Motor neuron (in vitro differentiated cells): ENCODE results near the gene TGFBI. TPM values are rescaled to one million over a fixed set of nuclear protein-coding genes. Genes with fewer than 3 reads are reported as not detected.

ENCODE experiments used
- ATAC-seq, 8 experiments: fragments of 200-7000 bp; cut with Tn5 transposase; replicated peaks in 6 of 8; 2 replicates each; pipeline ENCODE4 v1.8.0; 2021; ENCODE audit warnings: mild to moderate bottlenecking in 8 of 8, moderate library complexity in 8 of 8
- H3K27ac ChIP-seq, 2 donors: fragments of 250-450 bp; sonication (Bioruptor Pico); 2 replicates each; pipeline ENCODE4 v1.9.0; 2021; ENCODE audit warnings: antibody characterized with exemption in 2 of 2, mild to moderate bottlenecking in 2 of 2, moderate library complexity in 1 of 2
- H3K4me1 ChIP-seq, 2 donors: fragments of 250-450 bp; sonication (Bioruptor Pico); replicated peaks in 1 of 2; 2 replicates each; pipeline ENCODE4 v1.6.1; 2021; ENCODE audit warnings: antibody characterized with exemption in 2 of 2, mild to moderate bottlenecking in 2 of 2, moderate library complexity in 1 of 2
- H3K4me3 ChIP-seq, 5 donors: fragments of 250-450 bp; sonication (Bioruptor Pico); 2 replicates each; pipeline ENCODE4 v1.9.0; 2021; ENCODE audit warnings: antibody characterized with exemption in 5 of 5, mild to moderate bottlenecking in 5 of 5, moderate library complexity in 4 of 5
- WGBS, 10 experiments: fragments of 450-650 bp; shearing (Covaris generic); methylation state at CpG; one replicate each; pipeline ENCODE4 v1.0.0; 2022; 5-methylcytosine and 5-hydroxymethylcytosine counted together
- in situ Hi-C, 9 experiments: fragments of 400-800 bp; cut with MboI; loops; one replicate each; pipeline ENCODE4 v1.15.0; 2021; ENCODE audit warnings: low sequenced_read_pairs in 9 of 9, low pct_unique_long_range_greater_than_20kb in 2 of 9; ENCODE audit not compliant: unreplicated experiment in 9 of 9
- total RNA-seq, 8 experiments: library from RNA; unstranded; fragments of 300-600 nt; gene quantifications; 2 replicates each; pipeline versions ENCODE4 v1.2.3 to v1.2.4, GENCODE V29; 2022

TGFBI gene
- total RNA-seq, 8 experiments from 2014 or later = 0.14 to 861 (median 97.3) TPM; not detected in 1

DNA sequence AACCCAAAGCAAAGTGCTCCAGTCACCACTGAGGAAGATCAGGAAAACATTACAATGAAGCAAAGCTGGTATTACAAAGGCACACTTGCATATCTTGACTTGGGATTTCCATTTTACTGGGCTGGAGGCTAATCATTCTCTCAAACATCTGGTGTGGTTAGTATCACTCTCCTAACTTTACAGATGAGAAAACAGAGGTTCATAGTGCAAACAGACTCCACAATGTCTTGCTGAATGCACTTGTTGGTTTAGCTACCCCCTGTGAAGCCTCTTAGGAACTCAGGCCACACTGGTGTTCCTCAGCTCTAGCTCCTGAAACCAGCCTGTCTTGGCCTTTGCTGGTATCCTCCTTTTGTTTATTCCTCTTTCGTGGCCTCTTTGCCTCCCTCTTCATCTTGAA lies 74.3 kb downstream of the TGFBI start:
- in situ Hi-C loops = no loop called here
- ATAC-seq = no peak
- 67 to 83% (median 80%) methylated on average over 1 of the region's 1 CpG; no CpG with 5 or more reads in 5 of the 10 experiments for WGBS, 10 experiments
- Histone ChIP-seq H3K4me1 (no peaks in the 10 kb centered on the region), H3K27ac (no peak overlapping the region), H3K4me3 (no peak overlapping the region)

DNA sequence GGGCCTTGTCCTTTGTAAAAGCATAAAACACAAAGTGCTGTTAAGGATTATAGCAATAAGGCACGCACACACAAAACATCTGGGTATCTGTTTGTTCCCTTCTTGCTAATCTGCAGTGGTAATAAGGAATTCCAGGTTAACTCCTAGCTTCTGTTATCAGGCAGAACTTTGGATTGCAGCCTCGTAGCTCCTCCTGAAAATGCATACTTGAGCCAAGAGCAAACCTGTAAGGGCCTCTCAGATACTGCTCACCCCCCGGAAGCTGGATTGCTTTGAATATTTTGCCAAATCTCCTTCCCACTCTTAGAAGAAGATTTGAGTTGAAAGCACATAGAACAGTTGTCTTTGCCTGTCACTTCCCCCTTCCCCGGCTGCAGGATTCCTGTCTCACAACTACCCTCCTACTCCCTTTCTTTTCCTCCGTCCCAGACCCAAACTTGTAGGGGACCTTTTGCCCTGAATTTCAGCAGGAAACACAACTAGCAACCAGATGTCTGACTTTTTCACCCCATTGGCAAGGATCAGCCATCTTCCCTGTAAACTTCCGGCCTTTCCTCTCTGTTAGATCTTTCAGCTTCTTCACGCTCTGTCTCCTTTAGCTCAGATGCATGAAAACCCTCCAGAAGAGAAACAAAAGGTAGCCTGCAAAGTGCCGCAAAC lies 75.6 kb downstream of the TGFBI start:
- Histone ChIP-seq H3K4me1 (no peaks in the 10 kb centered on the region), H3K4me3 (no peak overlapping the region), H3K27ac (no peak overlapping the region)
- in situ Hi-C loops = no loop called here
- no peak for ATAC-seq
- 51 to 86% (median 78%) methylated on average over 1 to 8 of the region's 8 CpGs; no CpG with 5 or more reads in 1 of the 10 experiments for WGBS, 10 experiments

DNA sequence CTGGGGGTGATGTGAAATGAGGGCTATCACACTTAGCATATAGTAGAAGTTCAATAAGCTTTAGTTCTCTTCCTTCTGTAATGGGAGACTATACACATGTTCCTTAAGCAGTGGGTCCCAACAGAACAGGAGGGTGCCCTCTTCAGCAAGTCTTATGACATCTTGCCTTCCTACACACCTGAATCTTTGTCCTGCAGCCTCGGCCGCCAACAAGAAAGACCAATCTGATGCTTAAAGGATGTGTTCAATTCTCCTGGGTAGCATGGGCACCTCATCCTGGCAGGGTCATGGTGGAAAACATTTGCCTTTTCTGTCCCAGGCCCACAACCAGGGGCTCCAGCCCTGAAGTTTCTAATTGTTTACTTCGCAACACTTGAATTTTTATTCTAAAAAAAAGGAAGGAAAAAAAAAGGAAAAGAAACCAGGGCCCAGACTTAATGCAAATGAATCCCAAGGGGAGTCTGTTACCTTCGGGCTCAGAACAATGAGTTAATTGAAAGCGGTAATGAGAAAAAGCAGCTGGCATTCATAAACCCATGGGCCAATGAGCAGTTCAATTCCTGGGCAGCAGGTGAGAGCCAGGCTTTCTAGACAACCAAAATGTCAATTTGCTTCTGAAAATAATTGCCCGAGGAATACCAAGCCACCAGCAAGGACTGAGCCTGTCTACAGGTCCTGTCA lies 77.7 kb downstream of the TGFBI start:
- in situ Hi-C loops = no loop called here
- Histone ChIP-seq H3K4me1 (no peaks in the 10 kb centered on the region), H3K4me3 (no peak overlapping the region), H3K27ac (no peak overlapping the region)
- 59 to 100% (median 73%) methylated on average over 1 to 5 of the region's 6 CpGs for WGBS, 10 experiments
- no peak for ATAC-seq

DNA sequence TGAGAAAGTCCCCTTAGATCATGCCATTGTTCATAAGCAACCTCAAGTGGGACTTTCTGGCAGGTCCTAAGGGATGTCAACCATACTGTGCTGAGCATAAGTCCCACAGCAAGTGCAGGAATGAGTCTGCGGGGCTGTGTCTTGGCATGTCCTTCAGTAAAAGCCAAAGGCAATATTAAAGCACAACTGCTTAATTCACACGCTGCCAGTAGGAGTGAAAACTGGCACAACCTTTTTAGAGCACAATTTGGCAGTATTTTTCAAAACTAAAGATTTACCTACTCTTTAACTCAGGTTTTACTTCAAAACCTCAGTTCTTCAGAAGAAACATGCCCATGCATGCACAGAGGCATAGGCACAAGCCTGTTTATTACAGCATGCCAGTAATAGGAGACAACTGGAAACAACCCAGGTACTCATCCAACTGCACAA lies 79.4 kb downstream of the TGFBI start:
- no peak overlapping the region for H3K27ac ChIP-seq
- no peak overlapping the region for H3K4me3 ChIP-seq
- no peaks in the 10 kb centered on the region for H3K4me1 ChIP-seq
- peak in 2 of 8 experiments; percentile 24 to 31 for ATAC-seq
- 25 to 100% (median 94%) methylated on average over 1 to 2 of the region's 2 CpGs; no CpG with 5 or more reads in 2 of the 10 experiments for WGBS, 10 experiments
- in situ Hi-C loops = no loop called here

DNA sequence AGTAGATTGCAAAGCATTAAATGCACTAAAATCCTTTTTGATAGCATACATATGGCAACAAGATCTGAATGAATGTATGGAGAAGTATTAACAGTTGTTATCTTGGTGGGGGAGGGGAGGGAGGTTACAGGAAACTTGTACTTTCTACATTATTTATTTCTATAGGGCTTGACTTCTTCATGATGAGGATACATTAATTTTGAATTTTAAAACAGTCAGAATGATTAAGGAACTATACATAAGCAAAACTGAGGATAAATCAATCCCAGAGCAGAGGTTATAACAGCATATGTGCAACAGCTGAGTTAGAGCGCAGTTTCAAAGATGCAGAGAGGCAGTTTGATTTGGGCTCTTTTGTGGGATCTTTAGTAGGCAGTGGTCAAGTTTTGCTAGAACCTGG lies 80.0 kb downstream of the TGFBI start:
- H3K4me3 ChIP-seq = no peak overlapping the region
- H3K4me1 ChIP-seq = no peaks in the 10 kb centered on the region
- 83 to 100% (median 100%) methylated on average over 1 of the region's 1 CpG; no CpG with 5 or more reads in 4 of the 10 experiments for WGBS, 10 experiments
- no peak overlapping the region for H3K27ac ChIP-seq
- no peak for ATAC-seq
- in situ Hi-C loops = no loop called here

DNA sequence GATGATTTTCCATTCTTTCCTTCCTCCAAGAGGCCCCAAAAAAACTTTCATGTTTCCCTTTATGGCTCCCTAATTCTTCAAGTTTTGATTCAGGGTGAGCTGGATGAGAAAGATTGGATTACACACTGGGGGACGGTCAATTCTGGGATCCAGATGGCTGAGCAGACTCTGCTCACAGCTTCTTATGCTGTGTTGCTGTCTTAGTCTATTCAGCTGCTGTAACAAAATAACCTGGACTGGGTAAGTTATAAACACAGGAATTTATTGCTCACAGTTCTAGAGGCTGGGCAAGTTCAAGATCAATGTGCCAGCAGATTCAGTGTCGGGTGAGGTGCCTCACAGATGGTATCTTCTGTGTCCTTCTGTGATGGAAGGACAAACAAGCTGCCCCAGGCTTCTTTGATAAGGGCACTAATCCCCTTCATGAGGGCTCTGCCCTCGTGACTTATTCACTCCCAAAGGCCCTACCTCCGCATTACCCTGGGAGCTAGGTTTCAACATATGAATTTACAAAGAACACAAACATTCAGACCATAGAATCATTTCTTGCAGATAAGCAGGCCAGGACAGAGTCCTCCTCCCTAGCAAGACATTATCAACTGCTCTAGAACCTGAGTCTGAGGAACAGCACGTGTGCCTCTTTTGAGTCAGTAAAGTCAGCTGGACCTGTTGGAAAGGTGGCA lies 80.8 kb downstream of the TGFBI start:
- H3K27ac ChIP-seq = no peak overlapping the region
- no peaks in the 10 kb centered on the region for H3K4me1 ChIP-seq
- 60 to 100% (median 78%) methylated on average over 1 to 3 of the region's 5 CpGs; no CpG with 5 or more reads in 6 of the 10 experiments for WGBS, 10 experiments
- in situ Hi-C loops = no loop called here
- ATAC-seq = no peak
- no peak overlapping the region for H3K4me3 ChIP-seq

Other genes with a start within 250 kb of the TGFBI start
- gene SLC25A48, start 194.3 kb upstream of the TGFBI start, total RNA-seq = 1 to 10 TPM in 2 of 8 experiments, under 1 TPM in 5, not detected in 1; 0.11 to 1.5 (median 0.64) TPM
- not detected for gene IL9, start 133.1 kb upstream of the TGFBI start, total RNA-seq
- gene LECT2, start 74.0 kb upstream of the TGFBI start, total RNA-seq = not detected
- gene SMAD5, start 103.9 kb downstream of the TGFBI start, total RNA-seq = 10 to 100 TPM; 26.6 to 54.0 (median 36.0) TPM
- gene SMIM32, start 164.2 kb downstream of the TGFBI start, total RNA-seq = 1 to 10 TPM in 2 of 8 experiments, under 1 TPM in 5, not detected in 1; 0.45 to 1.4 (median 0.78) TPM